H1 (cell line): ENCODE data around the gene ADIRF. TPM values are rescaled to one million over a fixed set of nuclear protein-coding genes. Genes with fewer than 3 reads are reported as not detected.
A peak's percentile ranks its signal among the peaks of the same experiment; 100 is the strongest.

Source experiments
- CTCF ChIA-PET: fragments of 300-600 bp; sonication (Branson Sonifier 250); formaldehyde crosslinking; loops from one replicate; lab custom pipeline; 2021; ENCODE audit not compliant: partially characterized antibody; lab: Charles Lee
- POLR2A ChIA-PET: fragments of 300-600 bp; sonication (Branson Sonifier 250); formaldehyde crosslinking; loops from one replicate; lab custom pipeline; 2021; ENCODE audit warnings: inconsistent platforms; ENCODE audit not compliant: partially characterized antibody; lab: Charles Lee
- DNase-seq, 2 experiments: peaks; one replicate each; pipeline versions ENCODE4 v3.0.0 to v3.0.0-alpha.2; 2010 to 2022; ENCODE audit warnings: low spot score in 2 of 2, low read depth in 1 of 2, mixed read lengths in 1 of 2
- FAIRE-seq: peaks from 2 replicates; lab custom pipeline; 2011; peaks lifted over from hg19 to GRCh38; lab: Jason Lieb, UNC
- H2AFZ ChIP-seq: 2 replicates; pipeline ENCODE4 v1.8.1; 2012; ENCODE audit warnings: low read length, inconsistent platforms
- H2AK5ac ChIP-seq: 2 replicates; pipeline ENCODE4 v1.6.1; 2013; ENCODE audit warnings: low read depth, low read length
- H2BK120ac ChIP-seq: replicated peaks from 2 replicates; pipeline ENCODE3; 2013; ENCODE audit warnings: low read depth, low read length, inconsistent platforms
- H2BK12ac ChIP-seq: 2 replicates; pipeline ENCODE4 v1.6.1; 2013; ENCODE audit warnings: low read depth, low read length
- H2BK15ac ChIP-seq: 2 replicates; pipeline ENCODE4 v1.6.1; 2013; ENCODE audit warnings: low read length
- H2BK20ac ChIP-seq: 2 replicates; pipeline ENCODE4 v1.6.1; 2013; ENCODE audit warnings: low read length
- H2BK5ac ChIP-seq: 2 replicates; pipeline ENCODE4 v1.6.1; 2013; ENCODE audit warnings: low read depth, low read length
- H3K14ac ChIP-seq: 2 replicates; pipeline ENCODE4 v1.6.1; 2013; ENCODE audit warnings: inconsistent platforms; ENCODE audit not compliant: insufficient read length
- H3K18ac ChIP-seq: 2 replicates; pipeline ENCODE4 v1.6.1; 2013; ENCODE audit warnings: low read length; ENCODE audit errors: extremely low read depth
- H3K23ac ChIP-seq: 2 replicates; pipeline ENCODE4 v1.6.1; 2013; ENCODE audit warnings: inconsistent platforms; ENCODE audit not compliant: insufficient read length
- H3K23me2 ChIP-seq: 2 replicates; pipeline ENCODE4 v1.6.1; 2013; ENCODE audit warnings: low read depth, low read length
- H3K27ac ChIP-seq: 2 replicates; pipeline ENCODE4 v1.6.1; 2011; ENCODE audit warnings: low read depth, low read length, inconsistent platforms
- H3K27me3 ChIP-seq, 4 experiments: replicated peaks in 1 of 4; 1 replicate in 1 of 4; 2 replicates in 3 of 4; pipeline versions ENCODE4 v1.6.1 to v1.8.1; 2011 to 2013; ENCODE audit warnings: low read length in 3 of 4, mild to moderate bottlenecking in 3 of 4, inconsistent platforms in 2 of 4, mixed read lengths in 2 of 4, moderate library complexity in 1 of 4; ENCODE audit not compliant: control insufficient read depth in 3 of 4, insufficient read depth in 3 of 4; ENCODE audit errors: extremely low read depth in 1 of 4
- H3K36me3 ChIP-seq, 4 experiments: 2 replicates each; pipeline versions ENCODE4 v1.6.1 to v1.8.1; 2011 to 2013; ENCODE audit warnings: mild to moderate bottlenecking in 4 of 4, low read length in 3 of 4, moderate library complexity in 2 of 4, control low read depth in 1 of 4, inconsistent platforms in 1 of 4; ENCODE audit not compliant: insufficient read depth in 4 of 4, control insufficient read depth in 2 of 4
- H3K4ac ChIP-seq: replicated peaks from 2 replicates; pipeline ENCODE3; 2013; ENCODE audit warnings: low read length, low read depth, mixed read lengths, inconsistent platforms; ENCODE audit not compliant: insufficient read length
- H3K4me1 ChIP-seq, 4 experiments: replicated peaks in 1 of 4; 1 replicate in 1 of 4; 2 replicates in 3 of 4; pipeline versions ENCODE4 v1.6.1 to v1.8.1; 2011 to 2013; ENCODE audit warnings: low read length in 3 of 4, inconsistent platforms in 2 of 4, mixed read lengths in 1 of 4; ENCODE audit not compliant: insufficient read depth in 4 of 4, control insufficient read depth in 3 of 4
- H3K4me2 ChIP-seq, 2 experiments: 2 replicates each; pipeline versions ENCODE4 v1.6.1 to v1.8.1; 2011 to 2013; ENCODE audit warnings: low read depth in 2 of 2, low read length in 2 of 2, control low read depth in 1 of 2, inconsistent platforms in 1 of 2, mild to moderate bottlenecking in 1 of 2; ENCODE audit not compliant: insufficient read depth in 1 of 2
- H3K4me3 ChIP-seq, 4 experiments: fragments of 200-600, 300-600 bp in 1 of 4; sonication (generic), shearing (Covaris generic), sonication (Bioruptor Twin) in 1 of 4; 2 replicates each; pipeline versions ENCODE4 v1.5.1 to v1.8.1; 2011 to 2016; ENCODE audit warnings: low read length in 4 of 4, low read depth in 3 of 4, control low read depth in 2 of 4, inconsistent platforms in 2 of 4, mild to moderate bottlenecking in 2 of 4, mixed read lengths in 1 of 4, moderate library complexity in 1 of 4; ENCODE audit not compliant: insufficient read depth in 2 of 4; ENCODE audit errors: extremely low read depth in 1 of 4
- H3K56ac ChIP-seq: replicated peaks from 2 replicates; pipeline ENCODE3; 2013; ENCODE audit warnings: low read depth, mild to moderate bottlenecking, mixed read lengths, low read length, inconsistent platforms; ENCODE audit not compliant: insufficient read length
- H3K79me1 ChIP-seq: 2 replicates; pipeline ENCODE4 v1.6.1; 2013; ENCODE audit warnings: low read depth, low read length, control low read depth
- H3K79me2 ChIP-seq, 2 experiments: 2 replicates each; pipeline versions ENCODE4 v1.6.1 to v1.8.1; 2012 to 2013; ENCODE audit warnings: low read length in 2 of 2, mild to moderate bottlenecking in 2 of 2, inconsistent platforms in 1 of 2; ENCODE audit not compliant: insufficient read depth in 2 of 2, control insufficient read depth in 1 of 2
- H3K9ac ChIP-seq, 4 experiments: replicated peaks in 1 of 4; 1 replicate in 1 of 4; 2 replicates in 3 of 4; pipeline versions ENCODE4 v1.6.1 to v1.8.1; 2011 to 2013; ENCODE audit warnings: low read depth in 3 of 4, low read length in 3 of 4, control low read depth in 2 of 4, mild to moderate bottlenecking in 2 of 4, moderate library complexity in 2 of 4, inconsistent platforms in 1 of 4; ENCODE audit errors: extremely low read depth in 1 of 4
- H3K9me3 ChIP-seq, 2 experiments: 2 replicates each; pipeline versions ENCODE4 v1.6.1 to v1.8.1; 2012 to 2013; ENCODE audit warnings: mild to moderate bottlenecking in 2 of 2, moderate library complexity in 2 of 2, control low read depth in 1 of 2, inconsistent platforms in 1 of 2, low read depth in 1 of 2, low read length in 1 of 2, mixed read lengths in 1 of 2; ENCODE audit not compliant: insufficient read depth in 2 of 2
- H4K20me1 ChIP-seq, 2 experiments: replicated peaks in 1 of 2; 2 replicates each; pipeline versions ENCODE3 to v1.8.1; 2011 to 2013; ENCODE audit warnings: inconsistent platforms in 2 of 2, low read length in 2 of 2, mild to moderate bottlenecking in 1 of 2; ENCODE audit not compliant: insufficient read depth in 2 of 2, control insufficient read depth in 1 of 2
- H4K5ac ChIP-seq: 2 replicates; pipeline ENCODE4 v1.6.1; 2013; ENCODE audit warnings: low read length, low read depth, mixed read lengths, inconsistent platforms; ENCODE audit not compliant: insufficient read length
- H4K8ac ChIP-seq: 2 replicates; pipeline ENCODE4 v1.8.0; 2013; ENCODE audit warnings: mild to moderate bottlenecking, moderate library complexity, low read length, inconsistent platforms; ENCODE audit not compliant: insufficient read depth; ENCODE audit errors: extremely low read depth
- H4K91ac ChIP-seq: replicated peaks from 2 replicates; pipeline ENCODE3; 2013; ENCODE audit warnings: low read length, mixed read lengths, inconsistent platforms; ENCODE audit not compliant: insufficient read length
- BACH1 ChIP-seq: IDR thresholded peaks from 2 replicates; pipeline ENCODE4 v1.6.1; 2012; ENCODE audit warnings: low read length, improper control_type of control experiment
- CTBP2 ChIP-seq: IDR thresholded peaks from 2 replicates; pipeline ENCODE4 v1.7.0; 2011; ENCODE audit warnings: borderline replicate concordance, mild to moderate bottlenecking, moderate library complexity, mixed read lengths, low read length; ENCODE audit not compliant: insufficient read depth, insufficient read length
- GABPA ChIP-seq: IDR thresholded peaks from 2 replicates; pipeline ENCODE4 v1.6.1; 2011; ENCODE audit warnings: mild to moderate bottlenecking, low read length, moderate library complexity, borderline replicate concordance; ENCODE audit not compliant: insufficient read depth
- NRF1 ChIP-seq: IDR thresholded peaks from 2 replicates; pipeline ENCODE4 v1.6.1; 2011; ENCODE audit warnings: mild to moderate bottlenecking, low read depth, low read length, improper control_type of control experiment
- POLR2AphosphoS5 ChIP-seq: IDR thresholded peaks from 2 replicates; pipeline ENCODE4 v1.6.1; 2011; ENCODE audit warnings: low read depth, low read length
- RBBP5 ChIP-seq: IDR thresholded peaks from 2 replicates; pipeline ENCODE4 v1.7.1; 2012; ENCODE audit warnings: low read depth, mild to moderate bottlenecking, inconsistent platforms, low read length, moderate library complexity, borderline replicate concordance
- YY1 ChIP-seq: IDR thresholded peaks from 2 replicates; pipeline ENCODE4 v1.6.1; 2011; ENCODE audit warnings: low read depth, mild to moderate bottlenecking, low read length
- WGBS, 2 experiments: shearing (Covaris generic) in 1 of 2; methylation state at CpG; one replicate each; pipeline versions ENCODE4 v1.1.6 to v1.1.7; 2013 to 2015; ENCODE audit warnings: low lambda C conversion rate in 2 of 2, mixed read lengths in 2 of 2, inconsistent platforms in 1 of 2, low coverage in 1 of 2, missing lambda C conversion rate in 1 of 2; ENCODE audit not compliant: insufficient replicate concordance in 2 of 2, insufficient coverage in 1 of 2, insufficient read length in 1 of 2; ENCODE audit errors: extremely low coverage in 1 of 2, missing lambda C conversion rate in 1 of 2; 5-methylcytosine and 5-hydroxymethylcytosine counted together
- polyA plus RNA-seq, 7 experiments: library from polyadenylated mRNA; depleted of rRNA in 3 of 7; stranded (reverse) in 5 of 7; unstranded in 2 of 7; fragments of >200 nt in 5 of 7; fragments of 200-250 nt in 2 of 7; gene quantifications; 1 replicate in 5 of 7; 2 replicates in 1 of 7; 4 replicates in 1 of 7; pipeline versions ENCODE4 v1.2.1 to v1.2.3, GENCODE V29; 2011 to 2013; ENCODE audit warnings: missing spikeins in 2 of 7, mixed read lengths in 2 of 7
- total RNA-seq: library from RNA; stranded (reverse); fragmentation: NEBNext Ultra II Directional; extraction: Animal tissue kit (Norgen Biotek cat#: 25700); gene quantifications from 2 replicates; pipeline ENCODE4 v1.2.1, GENCODE V29; 2021
- TF ChIP-seq, protein P1 (sequence below): IDR thresholded peaks from 2 replicates; pipeline ENCODE4 v1.6.1; 2012; ENCODE audit warnings: inconsistent platforms
- TF ChIP-seq, protein P2 (sequence below), 3 experiments: IDR thresholded peaks; 1 replicate in 2 of 3; 2 replicates in 1 of 3; pipeline versions ENCODE4 v1.5.1 to v1.6.1; 2011; ENCODE audit warnings: low read length in 3 of 3, mild to moderate bottlenecking in 3 of 3, inconsistent platforms in 2 of 3, low read depth in 1 of 3, moderate library complexity in 1 of 3; ENCODE audit not compliant: insufficient read depth in 1 of 3; ENCODE audit errors: control extremely low read depth in 1 of 3

ADIRF gene
- total and polyA plus RNA-seq, 2 of the 8 experiments (the other 6 are each of a cell fraction or from before 2014, with no cell fraction given): not detected

DNA sequence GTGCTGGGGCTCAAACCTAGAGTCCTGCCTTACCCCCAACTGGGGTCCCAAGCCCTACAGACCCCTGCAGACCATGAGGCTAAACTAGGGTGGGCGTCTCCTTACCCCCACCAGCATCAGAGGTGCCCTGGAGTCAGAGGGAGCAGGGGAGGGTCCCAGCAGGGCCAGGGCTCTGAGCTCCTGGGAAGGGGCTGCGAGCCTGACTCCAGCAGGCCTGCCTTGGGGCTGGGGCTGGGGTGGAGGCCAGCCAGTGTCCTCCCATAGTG lies 8.6 kb upstream of the ADIRF start:
- H3K79me1 ChIP-seq: no peaks in the 10 kb centered on the region
- H3K9me3 ChIP-seq: no peaks in the 10 kb centered on the region
- H3K36me3 ChIP-seq: no peaks in the 10 kb centered on the region
- peak overlapping the region; percentile 99; the same call in 1 of the 2 replicates for H2BK5ac ChIP-seq
- no peak overlapping the region for H2AFZ ChIP-seq
- peaks cover 16 to 52% (median 40%) of the 10 kb centered on the region in 4 experiments for H3K4me1 ChIP-seq
- peak overlapping the region; percentile 78 for H3K4ac ChIP-seq
- no peaks in the 10 kb centered on the region for H3K27me3 ChIP-seq
- TF ChIP-seq RBBP5 (no peak), CTBP2 (no peak), YY1 (no peak), GABPA (no peak), NRF1 (no peak), BACH1 (no peak), POLR2AphosphoS5 (no peak)
- TF ChIP-seq, protein P1, sequence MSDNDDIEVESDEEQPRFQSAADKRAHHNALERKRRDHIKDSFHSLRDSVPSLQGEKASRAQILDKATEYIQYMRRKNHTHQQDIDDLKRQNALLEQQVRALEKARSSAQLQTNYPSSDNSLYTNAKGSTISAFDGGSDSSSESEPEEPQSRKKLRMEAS: no peak
- TF ChIP-seq, protein P2, sequence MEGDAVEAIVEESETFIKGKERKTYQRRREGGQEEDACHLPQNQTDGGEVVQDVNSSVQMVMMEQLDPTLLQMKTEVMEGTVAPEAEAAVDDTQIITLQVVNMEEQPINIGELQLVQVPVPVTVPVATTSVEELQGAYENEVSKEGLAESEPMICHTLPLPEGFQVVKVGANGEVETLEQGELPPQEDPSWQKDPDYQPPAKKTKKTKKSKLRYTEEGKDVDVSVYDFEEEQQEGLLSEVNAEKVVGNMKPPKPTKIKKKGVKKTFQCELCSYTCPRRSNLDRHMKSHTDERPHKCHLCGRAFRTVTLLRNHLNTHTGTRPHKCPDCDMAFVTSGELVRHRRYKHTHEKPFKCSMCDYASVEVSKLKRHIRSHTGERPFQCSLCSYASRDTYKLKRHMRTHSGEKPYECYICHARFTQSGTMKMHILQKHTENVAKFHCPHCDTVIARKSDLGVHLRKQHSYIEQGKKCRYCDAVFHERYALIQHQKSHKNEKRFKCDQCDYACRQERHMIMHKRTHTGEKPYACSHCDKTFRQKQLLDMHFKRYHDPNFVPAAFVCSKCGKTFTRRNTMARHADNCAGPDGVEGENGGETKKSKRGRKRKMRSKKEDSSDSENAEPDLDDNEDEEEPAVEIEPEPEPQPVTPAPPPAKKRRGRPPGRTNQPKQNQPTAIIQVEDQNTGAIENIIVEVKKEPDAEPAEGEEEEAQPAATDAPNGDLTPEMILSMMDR (IDR thresholded peaks at IDR 0.05; ENCODE audit: control extremely low read depth in 1 of 3, insufficient read depth in 1 of 3, low read depth in 1 of 3, low read length in 3 of 3): no peak
- ChIA-PET POLR2A (interaction anchor here (1.5 to 2.2 kb wide), 4 partner anchors 10 to 21 kb away, joined by 5 to 14 read pairs (median 8); no protein-coding TSS in a partner anchor), CTCF (interaction anchor here (1.1 to 26.4 kb wide), 9 partner anchors 1 to 285 kb away, joined by 5 to 975 read pairs (median 6); partner anchors contain the start of genes ADIRF, MMRN2 and SNCG)
- H4K20me1 ChIP-seq: no peaks in the 10 kb centered on the region
- H3K18ac ChIP-seq: peak overlapping the region; percentile 93; the same call in 1 of the 2 replicates
- peak overlapping the region; percentile 99; the same call in 1 of the 2 replicates for H2BK12ac ChIP-seq
- H2BK120ac ChIP-seq: peak overlapping the region; percentile 67
- no peak overlapping the region for H3K4me3 ChIP-seq
- no peak overlapping the region for H3K9ac ChIP-seq
- peak overlapping the region; percentile 98; the same call in 1 of the 2 replicates for H2BK20ac ChIP-seq
- no peak overlapping the region for H3K23ac ChIP-seq
- no peak overlapping the region for H3K27ac ChIP-seq
- peak overlapping the region; percentile 96 for H4K91ac ChIP-seq
- H4K5ac ChIP-seq: no peak overlapping the region
- H2BK15ac ChIP-seq: peak overlapping the region; percentile 100; the same call in 1 of the 2 replicates
- no peaks in the 10 kb centered on the region for H3K23me2 ChIP-seq
- H3K14ac ChIP-seq: no peak overlapping the region
- FAIRE-seq (no peak), DNase-seq (no peak)
- H4K8ac ChIP-seq: peak overlapping the region; percentile 90
- WGBS, 2 experiments: 91% methylated on average over 2 of the region's 2 CpGs; no CpG with 5 or more reads in 1 of the 2 experiments
- H3K56ac ChIP-seq: no peak overlapping the region
- no peak overlapping the region for H3K4me2 ChIP-seq
- no peaks in the 10 kb centered on the region for H3K79me2 ChIP-seq
- peak overlapping the region; percentile 100 for H2AK5ac ChIP-seq
